PC-3 (cell line): ENCODE measurements around the gene PTGIS. TPM values are rescaled to one million over a fixed set of nuclear protein-coding genes. Genes with fewer than 3 reads are reported as not detected.

Source experiments
- ATAC-seq: fragments of 200-7000 bp; cut with Tn5 transposase; 2 replicates; pipeline ENCODE4 v1.9.1; 2020; ENCODE audit warnings: mild to moderate bottlenecking, moderate library complexity
- BruUV-seq: library from RNA; stranded (reverse); fragments of 400-500 nt; replicated peaks from 2 replicates; lab custom pipeline; 2021; lab: Mats Ljungman, UMichigan
- CTCF ChIA-PET: fragments of 300-600 bp; sonication (Branson Sonifier 250); formaldehyde crosslinking; loops from one replicate; lab custom pipeline; 2022; ENCODE audit warnings: antibody characterized with exemption; lab: Charles Lee
- POLR2A ChIA-PET: fragments of 300-600 bp; sonication (Branson Sonifier 250); formaldehyde crosslinking; loops from one replicate; lab custom pipeline; 2022; ENCODE audit warnings: antibody characterized with exemption; ENCODE audit not compliant: unreplicated experiment; lab: Charles Lee
- DNase-seq: peaks from one replicate; pipeline ENCODE4 v3.0.0-alpha.2; 2015
- H2AFZ ChIP-seq: fragments of 300-600 bp; sonication (generic); 2 replicates; pipeline ENCODE4 v1.6.0; 2016; ENCODE audit warnings: antibody characterized with exemption, low read length
- H3F3A ChIP-seq: fragments of 300-600 bp; sonication (generic); one replicate; pipeline ENCODE4 v1.6.0; 2017; ENCODE audit warnings: antibody characterized with exemption, low read length, control low read depth, mild to moderate bottlenecking; ENCODE audit not compliant: unreplicated experiment
- H3K27ac ChIP-seq: fragments of 300-600 bp; sonication (generic); 2 replicates; pipeline ENCODE4 v1.5.1; 2016; ENCODE audit warnings: mild to moderate bottlenecking, low read length
- H3K27me3 ChIP-seq: fragments of 300-600 bp; sonication (generic); 2 replicates; pipeline ENCODE4 v1.6.1; 2016; ENCODE audit warnings: low read length, mixed read lengths
- H3K36me3 ChIP-seq: fragments of 300-600 bp; sonication (generic); 2 replicates; pipeline ENCODE4 v1.6.1; 2016; ENCODE audit warnings: low read depth, mixed run types, low read length, mixed read lengths
- H3K4me1 ChIP-seq: fragments of 300-600 bp; sonication (generic); 2 replicates; pipeline ENCODE4 v1.5.1; 2016; ENCODE audit warnings: low read length; ENCODE audit not compliant: insufficient read depth
- H3K4me2 ChIP-seq: fragments of 300-600 bp; sonication (generic); 2 replicates; pipeline ENCODE4 v1.6.0; 2016; ENCODE audit warnings: low read length
- H3K4me3 ChIP-seq: fragments of 300-600 bp; sonication (generic); 2 replicates; pipeline ENCODE4 v1.5.1; 2016; ENCODE audit warnings: mild to moderate bottlenecking, low read length, mixed read lengths
- H3K79me2 ChIP-seq: fragments of 300-600 bp; sonication (generic); 2 replicates; pipeline ENCODE4 v1.6.1; 2017; ENCODE audit warnings: low read length, mixed read lengths
- H3K9ac ChIP-seq: fragments of 300-600 bp; sonication (generic); 2 replicates; pipeline ENCODE4 v1.6.0; 2016; ENCODE audit warnings: mild to moderate bottlenecking, low read length
- H3K9me2 ChIP-seq: fragments of 300-600 bp; sonication (generic); replicated peaks from 2 replicates; pipeline ENCODE4 v1.6.1; 2016; ENCODE audit warnings: mixed run types, low read length, mixed read lengths
- H3K9me3 ChIP-seq: fragments of 300-600 bp; sonication (generic); 2 replicates; pipeline ENCODE4 v1.6.1; 2016; ENCODE audit warnings: low read length, mixed read lengths
- H4K20me1 ChIP-seq: fragments of 300-600 bp; sonication (generic); 2 replicates; pipeline ENCODE4 v1.6.1; 2016; ENCODE audit warnings: low read length, mixed read lengths
- EZH2 ChIP-seq: fragments of 300-600 bp; sonication (generic); IDR thresholded peaks from one replicate; pipeline ENCODE4 v1.6.1; 2017; ENCODE audit warnings: antibody characterized with exemption, mild to moderate bottlenecking, low read length; ENCODE audit not compliant: unreplicated experiment
- EZH2phosphoT487 ChIP-seq: fragments of 300-600 bp; sonication (generic); IDR thresholded peaks from 2 replicates; pipeline ENCODE4 v1.6.1; 2018; ENCODE audit warnings: mild to moderate bottlenecking, antibody characterized with exemption, low read length, borderline replicate concordance
- intact Hi-C: fragments of 100-400 bp; cut with micrococcal nuclease; formaldehyde crosslinking; loops from 2 replicates; pipeline ENCODE4 v1.9.0; 2023
- total RNA-seq: library from RNA; depleted of rRNA; stranded (reverse); fragments of >200 nt; gene quantifications from 2 replicates; pipeline ENCODE4 v1.2.3, GENCODE V29; 2014
- TF ChIP-seq, protein P1 (sequence below): fragments of 300-600 bp; sonication (generic); conservative IDR thresholded peaks from 2 replicates; pipeline ENCODE4 v1.5.1; 2017; ENCODE audit warnings: antibody characterized with exemption, low read depth, mild to moderate bottlenecking, low read length

The PTGIS gene
- total RNA-seq, 1 experiment from 2014 or later = 0.18 TPM

DNA sequence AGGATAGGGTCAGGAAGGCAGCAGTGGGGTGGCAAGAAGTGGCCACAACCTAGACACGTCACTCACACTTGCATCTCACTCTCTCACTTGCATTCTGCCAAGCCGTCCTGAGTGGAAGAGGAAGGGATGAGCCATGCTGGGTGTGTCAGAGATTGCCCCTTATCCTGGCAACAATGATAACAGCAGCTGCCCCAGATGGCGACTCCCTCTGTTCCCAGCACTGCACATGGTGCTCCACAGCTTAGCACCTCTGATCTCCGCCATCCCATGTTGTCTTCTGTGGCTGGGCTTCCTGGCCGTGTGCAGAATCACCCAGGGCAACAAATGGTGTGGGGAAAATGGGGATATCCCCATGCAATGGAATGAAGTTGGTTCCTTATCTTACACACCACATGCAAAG is 96.5 kb downstream of the PTGIS start:
- BruUV-seq = no TSS peak
- CTCF ChIA-PET = no interaction called here
- intact Hi-C loops = no loop called here
- POLR2A ChIA-PET = no interaction called here
- Histone ChIP-seq H2AFZ (no peak overlapping the region), H3K4me3 (no peak overlapping the region), H3K27me3 (peaks cover 86% of the 10 kb centered on the region), H3K4me2 (no peak overlapping the region), H3K9ac (no peak overlapping the region), H3K4me1 (no peaks in the 10 kb centered on the region), H3K27ac (no peak overlapping the region), H3F3A (no peaks in the 10 kb centered on the region), H3K79me2 (no peaks in the 10 kb centered on the region), H3K9me2 (no peaks in the 10 kb centered on the region), H4K20me1 (no peaks in the 10 kb centered on the region), H3K9me3 (no peaks in the 10 kb centered on the region), H3K36me3 (no peaks in the 10 kb centered on the region)
- TF ChIP-seq EZH2 (no peak), EZH2phosphoT487 (no peak)
- TF ChIP-seq, protein P1, sequence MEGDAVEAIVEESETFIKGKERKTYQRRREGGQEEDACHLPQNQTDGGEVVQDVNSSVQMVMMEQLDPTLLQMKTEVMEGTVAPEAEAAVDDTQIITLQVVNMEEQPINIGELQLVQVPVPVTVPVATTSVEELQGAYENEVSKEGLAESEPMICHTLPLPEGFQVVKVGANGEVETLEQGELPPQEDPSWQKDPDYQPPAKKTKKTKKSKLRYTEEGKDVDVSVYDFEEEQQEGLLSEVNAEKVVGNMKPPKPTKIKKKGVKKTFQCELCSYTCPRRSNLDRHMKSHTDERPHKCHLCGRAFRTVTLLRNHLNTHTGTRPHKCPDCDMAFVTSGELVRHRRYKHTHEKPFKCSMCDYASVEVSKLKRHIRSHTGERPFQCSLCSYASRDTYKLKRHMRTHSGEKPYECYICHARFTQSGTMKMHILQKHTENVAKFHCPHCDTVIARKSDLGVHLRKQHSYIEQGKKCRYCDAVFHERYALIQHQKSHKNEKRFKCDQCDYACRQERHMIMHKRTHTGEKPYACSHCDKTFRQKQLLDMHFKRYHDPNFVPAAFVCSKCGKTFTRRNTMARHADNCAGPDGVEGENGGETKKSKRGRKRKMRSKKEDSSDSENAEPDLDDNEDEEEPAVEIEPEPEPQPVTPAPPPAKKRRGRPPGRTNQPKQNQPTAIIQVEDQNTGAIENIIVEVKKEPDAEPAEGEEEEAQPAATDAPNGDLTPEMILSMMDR = no peak
- no peak for DNase-seq
- no peak for ATAC-seq

DNA sequence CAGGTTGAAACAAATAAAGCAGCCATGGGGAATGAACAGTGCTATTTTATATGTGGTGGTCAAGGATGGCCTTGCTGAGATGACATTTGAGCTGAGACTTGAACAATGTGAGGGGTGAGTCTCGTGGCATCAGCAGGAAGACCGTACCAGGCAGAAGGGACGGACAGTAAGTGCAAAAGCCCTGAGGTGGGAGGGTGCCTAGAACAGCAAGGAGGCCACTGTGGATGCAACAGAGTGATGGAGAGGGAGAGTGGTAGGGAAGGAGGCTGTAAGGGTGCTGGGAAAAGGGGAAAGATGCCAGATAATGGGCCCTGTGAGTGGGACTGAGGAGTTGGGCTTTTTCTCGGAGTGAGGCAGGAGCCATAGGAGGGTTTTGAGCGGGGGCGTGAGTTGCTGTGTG is 97.0 kb downstream of the PTGIS start:
- BruUV-seq = no TSS peak
- no peak overlapping the region for H3K27ac ChIP-seq
- intact Hi-C loops = no loop called here
- no peak overlapping the region for H3K9ac ChIP-seq
- no peaks in the 10 kb centered on the region for H3K79me2 ChIP-seq
- H3K36me3 ChIP-seq = no peaks in the 10 kb centered on the region
- H3K4me1 ChIP-seq = no peaks in the 10 kb centered on the region
- ATAC-seq = no peak
- no peaks in the 10 kb centered on the region for H4K20me1 ChIP-seq
- ChIA-PET POLR2A (no interaction called here), CTCF (no interaction called here)
- TF ChIP-seq, protein P1 = no peak
- no peak for TF ChIP-seq EZH2phosphoT487
- TF ChIP-seq EZH2 = no peak
- H3K4me3 ChIP-seq = no peak overlapping the region
- no peaks in the 10 kb centered on the region for H3K9me2 ChIP-seq
- no peaks in the 10 kb centered on the region for H3K9me3 ChIP-seq
- no peak for DNase-seq
- H2AFZ ChIP-seq = no peak overlapping the region
- no peaks in the 10 kb centered on the region for H3F3A ChIP-seq
- H3K4me2 ChIP-seq = no peak overlapping the region
- H3K27me3 ChIP-seq = peaks cover 83% of the 10 kb centered on the region

DNA sequence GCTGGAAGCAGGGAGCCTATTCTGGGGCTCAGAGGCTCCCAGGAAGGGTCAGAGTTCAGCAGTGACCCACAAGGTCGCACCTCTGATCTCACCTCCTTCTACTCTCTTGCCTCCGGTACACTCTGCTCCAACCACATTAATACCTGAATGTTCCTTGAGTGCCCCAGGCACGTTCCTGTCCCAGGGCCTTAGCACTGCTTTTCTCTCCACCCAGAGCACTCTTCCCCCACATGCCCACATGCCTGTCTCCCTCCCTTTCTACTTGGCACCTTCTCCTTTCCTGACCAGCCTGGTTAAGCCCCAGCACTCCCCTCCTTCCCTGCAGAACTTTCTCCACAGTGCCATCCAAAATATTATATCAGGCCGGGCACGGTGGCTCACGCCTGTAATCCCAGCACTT is 98.9 kb downstream of the PTGIS start:
- no peaks in the 10 kb centered on the region for H3K9me2 ChIP-seq
- intact Hi-C loops = no loop called here
- no peak overlapping the region for H2AFZ ChIP-seq
- ChIA-PET POLR2A (no interaction called here), CTCF (no interaction called here)
- peaks cover 71% of the 10 kb centered on the region for H3K27me3 ChIP-seq
- H3K36me3 ChIP-seq = no peaks in the 10 kb centered on the region
- no peaks in the 10 kb centered on the region for H3K79me2 ChIP-seq
- ATAC-seq (no peak), DNase-seq (no peak)
- no peak overlapping the region for H3K9ac ChIP-seq
- H3F3A ChIP-seq = no peaks in the 10 kb centered on the region
- no peak overlapping the region for H3K27ac ChIP-seq
- H3K9me3 ChIP-seq = no peaks in the 10 kb centered on the region
- H3K4me1 ChIP-seq = no peaks in the 10 kb centered on the region
- no peak overlapping the region for H3K4me3 ChIP-seq
- no peaks in the 10 kb centered on the region for H4K20me1 ChIP-seq
- TF ChIP-seq EZH2phosphoT487 = no peak
- TF ChIP-seq, protein P1 = no peak
- TF ChIP-seq EZH2 = no peak
- H3K4me2 ChIP-seq = no peak overlapping the region
- BruUV-seq = no TSS peak
